Kasumi-1 (cell line): ENCODE results near the gene MMD.
"Not testable (repeated sequence)": the region's sequence is repeated elsewhere in the genome, so short reads cannot be mapped to it uniquely, and the experiment has no call there.

Experiments used
- DNase-seq, 2 experiments: peaks; one replicate each; lab custom pipeline; 2025; lab: John Stamatoyannopoulos, UW

MMD gene

DNA sequence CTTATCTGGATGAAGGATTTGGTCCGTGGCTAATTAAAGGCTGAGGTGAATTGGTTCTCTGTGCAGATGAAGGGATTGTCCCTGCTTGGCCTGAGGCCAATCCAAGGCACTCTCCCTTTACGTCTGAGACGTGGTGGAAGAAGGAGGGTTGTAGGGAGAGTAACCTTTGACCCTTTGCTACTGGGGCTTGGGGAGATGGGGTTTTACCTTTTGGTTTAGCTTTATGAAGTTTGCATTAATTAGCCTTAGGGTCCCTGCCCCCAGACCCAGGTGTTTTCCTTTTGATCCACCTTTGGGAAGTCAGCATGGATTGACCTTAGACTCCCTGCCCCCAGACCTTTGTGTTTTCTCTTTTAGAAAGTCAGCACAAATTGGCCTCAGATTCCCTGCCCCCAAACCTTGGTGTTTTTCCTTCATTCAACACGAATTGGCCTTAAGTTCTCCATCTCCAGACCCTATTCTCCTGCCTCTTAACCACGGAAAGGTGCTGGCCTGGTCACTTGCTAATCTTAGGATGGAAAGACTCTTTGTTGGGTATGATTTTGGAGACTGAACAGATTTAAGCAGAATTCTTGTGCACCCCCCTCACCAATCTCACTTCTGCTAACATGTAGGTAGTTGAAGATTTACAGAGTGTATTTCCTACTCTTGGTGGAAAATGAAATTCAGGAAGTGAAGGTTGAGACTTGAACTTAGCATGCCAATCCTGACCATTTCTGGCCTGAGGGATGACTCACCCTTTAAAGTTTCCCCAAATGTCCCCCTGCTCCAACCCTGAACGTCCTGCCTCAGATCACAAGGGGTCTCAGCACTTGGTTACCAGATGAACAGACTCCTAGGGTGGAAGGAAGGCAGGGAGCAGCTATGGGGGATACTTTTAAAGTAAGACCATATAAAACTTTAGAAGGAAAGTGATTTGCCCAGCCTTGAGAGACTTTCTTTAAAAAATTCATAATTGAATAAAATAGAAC lies 23.1 kb upstream of the MMD start:
- no peak for DNase-seq

GRCh38 chr17:55443904-55444303 lies 22.3 kb upstream of the MMD start:
- DNase-seq: no peak

- no peak for DNase-seq
Observed at GRCh38 chr17:55442953-55443683, 21.5 kb upstream of the MMD start.

GRCh38 chr17:55442462-55442861 lies 20.8 kb upstream of the MMD start:
- DNase-seq: no peak

DNA sequence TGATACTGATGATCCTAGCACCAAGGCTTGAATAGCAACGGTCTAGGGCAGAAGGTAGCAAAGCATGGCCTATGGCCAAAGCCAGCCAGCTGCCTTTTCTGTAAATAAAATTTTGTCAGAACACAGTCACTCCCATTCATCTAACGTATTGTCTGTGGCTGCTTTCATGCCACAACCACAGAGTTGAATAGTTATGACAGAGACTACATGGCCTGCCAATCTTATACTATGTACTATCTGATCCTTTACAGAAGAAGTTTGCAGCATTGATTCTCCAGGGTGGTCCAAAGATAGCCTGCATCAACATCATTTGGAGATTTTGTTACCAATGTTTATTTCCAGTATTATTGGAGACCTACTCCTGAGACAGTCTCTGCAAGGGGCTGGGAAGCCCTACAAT lies 19.9 kb upstream of the MMD start:
- no peak for DNase-seq

DNA sequence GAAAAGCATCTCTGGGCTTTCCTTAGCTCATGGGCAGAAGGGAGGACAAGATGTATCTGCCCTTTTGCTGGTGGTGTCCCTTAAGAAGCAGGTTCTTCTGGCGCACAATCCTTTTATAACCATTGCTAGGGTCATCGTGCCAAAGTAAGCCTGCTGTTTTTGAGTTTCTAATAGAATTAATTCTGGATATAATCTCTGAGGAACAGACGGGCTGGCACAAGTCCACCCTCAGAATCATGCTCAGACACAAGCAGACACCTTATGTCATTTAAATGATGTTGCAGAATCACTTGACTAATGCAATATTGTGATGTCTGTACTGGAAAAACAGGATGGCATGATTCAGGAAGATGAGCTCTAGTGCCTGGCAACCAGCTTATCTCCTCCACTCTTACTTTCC lies 18.8 kb upstream of the MMD start:
- no peak for DNase-seq

GRCh38 chr17:55437159-55437605 lies 15.5 kb upstream of the MMD start:
- DNase-seq: peak; percentile 27 to 41

- no peak for DNase-seq
Observed at GRCh38 chr17:55436224-55437158, 14.9 kb upstream of the MMD start.

GRCh38 chr17:55435408-55435807 lies 13.8 kb upstream of the MMD start:
- DNase-seq: no peak

GRCh38 chr17:55434721-55435120 lies 13.1 kb upstream of the MMD start:
- DNase-seq: no peak

GRCh38 chr17:55433629-55434422 lies 12.2 kb upstream of the MMD start:
- no peak for DNase-seq

- no peak for DNase-seq
Observed at GRCh38 chr17:55433029-55433628, 11.5 kb upstream of the MMD start.

DNA sequence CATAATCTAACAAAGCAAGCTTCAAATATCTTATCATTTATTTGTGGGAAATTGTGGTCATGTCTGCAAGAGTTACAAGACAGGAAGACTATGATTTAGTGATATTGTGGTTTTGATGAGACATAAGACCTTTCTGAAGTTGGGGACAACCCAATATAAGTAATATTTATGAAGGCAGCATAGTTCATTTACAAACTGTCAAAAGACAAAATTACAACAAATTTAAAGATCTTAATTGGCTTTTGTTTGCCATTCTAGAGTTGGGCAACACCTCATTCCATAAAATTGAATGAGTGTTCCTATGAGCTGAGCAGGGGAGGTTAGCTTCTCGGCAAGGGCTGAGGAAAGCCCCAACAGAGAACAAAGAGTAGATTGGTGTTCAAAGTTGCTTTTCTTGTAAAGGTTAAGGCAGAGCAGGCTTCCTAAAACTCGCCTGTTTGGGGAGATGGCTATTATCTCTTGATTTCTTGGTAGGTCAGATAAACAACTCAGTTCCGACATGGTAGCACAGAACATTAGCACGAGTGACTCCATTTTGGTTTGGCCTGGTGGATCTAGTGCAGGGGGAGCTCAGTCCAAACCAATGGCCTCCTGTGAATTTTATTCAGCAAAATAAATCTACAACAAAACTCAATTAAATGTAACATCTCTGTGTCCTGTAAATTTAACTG lies 10.9 kb upstream of the MMD start:
- no peak for DNase-seq

DNA sequence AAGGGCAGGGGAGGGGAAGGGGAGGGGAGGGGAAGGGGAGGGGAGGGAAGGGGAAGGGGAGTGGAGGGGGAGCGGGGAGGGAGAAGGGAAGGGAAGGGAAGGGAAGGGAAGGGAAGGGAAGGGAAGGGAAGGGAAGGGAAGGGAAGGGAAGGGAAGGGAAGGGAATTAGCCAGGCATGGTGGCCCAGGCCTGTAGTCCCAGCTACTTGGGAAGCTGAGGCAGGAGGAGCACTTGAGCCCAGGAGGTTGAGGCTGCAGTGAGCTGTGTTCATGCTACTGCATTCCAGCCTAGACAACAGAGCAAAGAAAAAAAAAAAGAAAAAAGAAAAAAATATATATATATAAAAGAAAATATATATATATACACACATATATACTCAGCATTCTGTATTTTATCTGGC lies 10.3 kb upstream of the MMD start:
- not testable (repeated sequence) for DNase-seq

GRCh38 chr17:55430541-55431288 lies 9.1 kb upstream of the MMD start:
- DNase-seq: no peak

GRCh38 chr17:55427587-55427882 lies 5.9 kb upstream of the MMD start:
- no peak for DNase-seq

DNA sequence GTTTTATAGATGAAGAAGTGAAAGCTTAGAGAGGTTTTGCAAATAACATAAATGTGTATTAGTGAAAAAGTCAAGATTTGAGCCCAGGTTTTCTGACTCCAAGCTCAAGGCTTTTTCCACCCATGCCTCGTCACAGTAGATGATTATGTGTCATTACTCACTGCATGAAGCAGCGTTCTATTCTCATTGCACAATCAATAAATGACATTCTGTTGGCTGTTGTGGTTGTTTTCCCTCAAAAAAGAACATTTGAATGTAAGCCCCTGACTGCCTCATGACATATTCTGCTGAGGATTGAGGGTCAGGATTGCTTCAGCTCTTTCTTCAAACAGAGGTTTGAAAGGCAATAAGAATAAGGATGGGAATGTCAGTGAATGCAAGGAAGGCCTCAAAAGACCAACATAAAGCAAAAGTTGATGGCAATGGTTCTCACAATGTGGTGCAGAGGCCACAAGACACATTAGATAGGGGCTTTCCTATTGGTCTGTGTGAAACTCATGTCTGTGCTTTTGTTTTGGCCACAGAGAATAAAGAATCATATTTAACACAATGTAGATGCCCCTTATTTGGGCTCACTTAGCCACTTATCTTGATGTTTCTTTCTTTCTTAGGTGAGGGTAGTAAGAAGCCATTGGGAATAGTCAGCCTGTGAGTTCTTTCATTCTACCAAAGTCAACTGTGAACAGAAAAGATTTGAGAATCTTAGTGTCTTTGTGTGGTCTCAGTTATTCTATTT lies 5.4 kb upstream of the MMD start:
- no peak for DNase-seq

- DNase-seq: no peak
Observed at GRCh38 chr17:55424893-55425540, 3.4 kb upstream of the MMD start.
